Activated T-cell treated with anti-CD3 and anti-CD28 coated beads, Interleukin-2, amount 50 U/mL, for 72 hours (primary cell): ENCODE measurements around the gene TMEM223. TPM values are rescaled to one million over a fixed set of nuclear protein-coding genes. Genes with fewer than 3 reads are reported as not detected.

Experiments used
- ATAC-seq, 2 donors: fragments of 150-1000 bp; cut with Tn5 transposase; replicated peaks in 1 of 2; 2 replicates each; pipeline ENCODE4 v1.10.0; 2021; ENCODE audit warnings: moderate library complexity in 2 of 2, mild to moderate bottlenecking in 1 of 2
- DNase-seq, 2 donors: peaks; one replicate each; pipeline ENCODE4 v3.0.0; 2021 to 2022; ENCODE audit warnings: mixed read lengths in 1 of 2
- H3K27ac Mint-ChIP-seq: one replicate; pipeline ENCODE4 v1.8.0; 2022; ENCODE audit warnings: mild to moderate bottlenecking, moderate library complexity, mixed read lengths
- H3K27me3 Mint-ChIP-seq: one replicate; pipeline ENCODE4 v1.8.0; 2022; ENCODE audit warnings: low read depth, mixed read lengths
- H3K36me3 Mint-ChIP-seq, 2 donors: one replicate each; pipeline ENCODE4 v1.8.0; 2022; ENCODE audit warnings: mixed read lengths in 2 of 2, mild to moderate bottlenecking in 1 of 2; ENCODE audit not compliant: insufficient read depth in 2 of 2
- H3K4me1 Mint-ChIP-seq: one replicate; pipeline ENCODE4 v1.8.0; 2022; ENCODE audit warnings: low read depth, mixed read lengths
- H3K4me3 Mint-ChIP-seq, 2 donors: one replicate each; pipeline ENCODE4 v1.8.0; 2022; ENCODE audit warnings: mild to moderate bottlenecking in 2 of 2, mixed read lengths in 2 of 2, moderate library complexity in 2 of 2
- H3K9me3 Mint-ChIP-seq, 2 donors: one replicate each; pipeline ENCODE4 v1.8.0; 2022; ENCODE audit warnings: mixed read lengths in 2 of 2
- total RNA-seq, 2 donors: library from RNA; stranded (reverse); gene quantifications; one replicate each; pipeline ENCODE4 v1.2.3, GENCODE V29; 2022

Gene TMEM223
- total RNA-seq, 2 donors from 2014 or later, result 8.4 to 10.8 TPM

DNA sequence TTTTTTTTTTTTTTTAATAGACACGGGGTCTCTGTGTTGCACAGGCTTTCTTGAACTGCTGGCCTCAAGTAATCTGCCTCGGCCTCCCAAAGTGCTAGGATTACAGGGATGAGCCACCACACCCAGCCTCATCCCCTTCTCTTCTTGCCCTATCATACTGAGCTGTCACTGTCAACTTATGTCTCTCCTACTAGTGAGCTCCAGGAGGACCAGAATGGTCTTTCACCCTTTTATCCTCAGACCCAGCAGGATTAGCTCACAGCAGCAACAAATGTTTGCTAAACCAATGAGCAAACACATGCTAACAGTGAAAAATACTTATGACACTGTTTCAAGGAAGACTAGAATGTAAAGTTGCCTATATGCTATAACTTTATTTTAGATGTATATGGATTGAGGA, 19.9 kb upstream of the TMEM223 start:
- Mint-ChIP-seq H3K9me3 (no peaks in the 10 kb centered on the region), H3K4me3 (no peak overlapping the region), H3K36me3 (peaks cover 2 to 5% of the 10 kb centered on the region in 2 donors), H3K4me1 (peaks cover 2% of the 10 kb centered on the region), H3K27ac (no peak overlapping the region), H3K27me3 (no peaks in the 10 kb centered on the region)
- ATAC-seq (no peak), DNase-seq (no peak)

DNA sequence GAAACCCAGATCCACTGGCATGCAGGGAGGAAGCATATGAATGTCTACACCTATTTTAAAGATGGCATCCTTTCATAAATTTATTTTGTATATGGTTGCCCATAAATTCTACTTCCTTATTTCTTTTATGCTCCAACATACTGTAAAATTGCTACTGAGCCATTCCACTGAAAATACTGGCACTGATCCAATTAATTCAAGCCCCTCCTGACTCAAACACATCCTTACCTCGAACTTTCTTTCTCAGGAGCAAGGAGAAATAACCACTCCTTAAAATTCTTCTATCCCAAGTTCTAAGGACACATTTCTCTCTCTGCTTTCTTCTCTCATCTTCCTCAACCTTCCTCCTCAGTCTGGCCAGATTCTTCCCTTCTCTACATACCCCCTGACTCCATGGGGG, 18.9 kb upstream of the TMEM223 start:
- Mint-ChIP-seq H3K4me1 (peaks cover 9% of the 10 kb centered on the region), H3K27me3 (no peaks in the 10 kb centered on the region), H3K27ac (no peak overlapping the region), H3K9me3 (no peaks in the 10 kb centered on the region), H3K36me3 (peaks cover 2 to 4% of the 10 kb centered on the region in 2 donors), H3K4me3 (no peak overlapping the region)
- ATAC-seq (no peak), DNase-seq (no peak)

- Mint-ChIP-seq H3K4me3 (peak overlapping the region; percentile 91 to 95), H3K9me3 (no peaks in the 10 kb centered on the region), H3K36me3 (peaks cover 18 to 26% of the 10 kb centered on the region in 2 donors), H3K4me1 (peaks cover 36% of the 10 kb centered on the region), H3K27me3 (no peaks in the 10 kb centered on the region), H3K27ac (peak overlapping the region; percentile 15)
- DNase-seq (no peak), ATAC-seq (no peak)
Measured at GRCh38 chr11:62806611-62807121, 14.9 kb upstream of the TMEM223 start.

DNA sequence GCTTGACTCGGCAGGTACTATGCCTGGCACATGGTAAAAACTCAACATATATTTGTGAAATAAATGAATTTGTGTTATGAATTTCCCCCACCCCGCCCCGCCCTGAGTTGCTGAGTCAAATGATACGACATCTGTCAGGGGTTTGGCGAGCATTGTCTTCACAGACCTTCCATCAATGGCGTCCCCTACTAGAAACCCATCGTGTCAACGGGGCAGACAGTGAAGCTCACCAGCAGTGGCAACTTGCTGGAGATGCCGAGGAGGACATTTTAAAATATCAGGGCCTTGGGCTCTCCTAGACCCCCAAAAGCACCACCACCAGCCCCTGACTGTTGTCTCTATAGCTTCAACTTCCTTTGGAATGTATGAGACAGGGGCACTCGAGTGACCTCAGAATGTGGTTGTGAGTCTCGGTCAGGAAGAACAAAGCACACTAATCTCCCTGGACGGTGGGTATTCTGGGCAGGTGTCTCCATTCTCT, 14.2 kb upstream of the TMEM223 start:
- peak; percentile 25 for ATAC-seq
- Mint-ChIP-seq H3K27ac (peak overlapping the region; percentile 99), H3K4me3 (peak overlapping the region; percentile 91 to 95), H3K27me3 (no peaks in the 10 kb centered on the region), H3K4me1 (peaks cover 43% of the 10 kb centered on the region), H3K36me3 (peaks cover 24 to 33% of the 10 kb centered on the region in 2 donors), H3K9me3 (no peaks in the 10 kb centered on the region)
- peak; percentile 38 to 39 for DNase-seq

DNA sequence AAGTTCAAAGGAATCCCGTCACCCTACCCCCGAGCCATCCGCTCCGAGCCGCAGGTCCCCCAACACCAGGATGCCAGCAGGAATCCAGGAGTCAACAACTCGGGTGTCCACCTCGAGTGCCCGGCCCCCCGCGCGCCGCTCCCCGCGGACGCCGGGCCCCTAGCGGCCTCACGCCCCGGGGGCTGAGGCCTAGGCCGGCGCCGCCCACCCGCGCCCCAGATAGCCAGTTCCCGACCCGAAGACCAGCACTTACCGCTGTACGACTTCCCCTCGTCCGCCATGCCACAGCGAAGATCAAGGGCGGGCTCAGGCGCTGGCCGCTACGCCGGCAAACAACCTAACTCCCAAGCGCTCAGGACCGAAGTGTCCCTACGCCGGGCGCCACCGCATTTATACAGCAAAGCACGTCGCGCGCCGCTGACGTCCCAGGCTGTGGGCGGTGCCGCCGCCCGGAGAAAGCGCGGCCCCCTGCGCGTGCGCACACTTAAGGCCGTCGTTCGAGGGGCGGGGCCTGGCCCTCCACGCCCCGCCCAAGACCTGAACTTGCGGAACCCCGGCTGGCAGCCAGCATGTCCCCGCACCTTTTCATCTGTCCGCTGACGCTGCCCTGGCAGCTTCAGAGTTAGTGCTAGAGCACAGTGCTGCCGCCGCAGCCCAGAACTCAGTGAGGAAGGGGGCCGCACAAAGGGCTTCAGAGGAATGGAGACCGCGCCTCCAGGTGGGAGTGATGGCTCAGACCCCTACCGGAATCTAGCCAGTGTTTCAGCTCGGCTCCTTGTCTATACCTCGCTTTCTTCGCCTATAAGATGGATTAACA, 13.5 kb upstream of the TMEM223 start, which contains the start of gene NXF1:
Gene NXF1 (minus strand): TSS at position 365 of the 817 bp plus-strand sequence. CDS start 84 bp downstream, at position 281.
- peak within 1 kb of the TSS; percentile 91 to 95 for H3K4me3 Mint-ChIP-seq

GRCh38 chr11:62804310-62805075, 12.7 kb upstream of the TMEM223 start:
- Mint-ChIP-seq H3K9me3 (no peaks in the 10 kb centered on the region), H3K4me1 (peaks cover 50% of the 10 kb centered on the region), H3K27ac (peak overlapping the region; percentile 98), H3K27me3 (no peaks in the 10 kb centered on the region), H3K36me3 (peaks cover 34 to 41% of the 10 kb centered on the region in 2 donors), H3K4me3 (peak overlapping the region; percentile 91 to 95)
- peak in 1 of 2 donors; percentile 25 for DNase-seq
- ATAC-seq, result peak in 1 of 2 donors; percentile 10

More for the DNA sequence above, 13.5 kb upstream of the TMEM223 start, which contains the start of gene NXF1:
- Mint-ChIP-seq H3K9me3 (no peaks in the 10 kb centered on the region), H3K27ac (peak within 1 kb of the TSS; percentile 99), H3K27me3 (no peaks in the 10 kb centered on the region), H3K36me3 (peaks cover 28 to 36% of the 10 kb centered on the region in 2 donors), H3K4me1 (peaks cover 44% of the 10 kb centered on the region)
- ATAC-seq (peak; percentile 78 to 80), DNase-seq (peak; percentile 96 to 99)

DNA sequence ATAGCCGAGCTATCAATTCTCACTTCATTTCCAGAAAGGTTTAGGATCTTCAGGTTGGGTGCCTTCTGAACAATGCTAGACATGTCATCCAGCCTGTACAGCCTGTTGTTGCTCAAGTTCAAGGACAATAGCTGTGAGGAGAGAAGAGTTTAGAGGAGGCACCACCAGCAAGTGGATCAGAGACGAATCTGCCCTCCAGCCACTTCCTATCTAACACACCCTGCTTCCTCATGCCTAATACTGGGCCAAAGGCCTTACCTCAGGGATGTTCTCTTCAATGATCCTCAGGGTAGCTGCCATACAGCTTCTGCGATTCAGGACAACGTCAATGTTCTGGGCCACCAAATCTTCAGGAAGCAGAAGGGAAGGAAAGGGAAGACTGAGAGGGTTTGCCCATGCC, 9.3 kb upstream of the TMEM223 start:
- H3K4me1 Mint-ChIP-seq, result peaks cover 43% of the 10 kb centered on the region
- no peaks in the 10 kb centered on the region for H3K9me3 Mint-ChIP-seq
- ATAC-seq, result no peak
- H3K36me3 Mint-ChIP-seq, result peaks cover 48 to 52% of the 10 kb centered on the region in 2 donors
- peak overlapping the region; percentile 73 for H3K27ac Mint-ChIP-seq
- DNase-seq, result no peak
- no peak overlapping the region for H3K4me3 Mint-ChIP-seq
- H3K27me3 Mint-ChIP-seq, result no peaks in the 10 kb centered on the region

DNA sequence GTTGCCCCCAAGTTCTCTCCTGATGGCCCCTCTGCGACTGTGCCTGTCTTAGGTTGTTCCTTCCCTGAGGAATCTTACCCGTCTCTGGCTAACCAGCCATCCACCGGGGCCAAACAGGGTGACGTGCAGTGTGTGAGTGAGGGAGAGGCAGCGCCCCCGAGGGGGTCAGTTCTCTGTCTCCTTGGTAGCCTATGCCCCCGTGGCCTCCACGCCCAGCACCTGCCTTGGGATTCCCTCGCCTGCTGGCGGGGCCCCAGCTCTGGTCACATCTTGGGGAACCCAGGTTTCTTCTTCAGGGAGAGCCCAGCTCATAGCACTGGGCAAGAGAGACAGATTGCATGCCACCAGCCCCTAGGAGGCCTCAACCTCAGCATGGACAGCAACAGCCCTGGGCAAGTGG, 7.7 kb upstream of the TMEM223 start:
- no peaks in the 10 kb centered on the region for H3K9me3 Mint-ChIP-seq
- DNase-seq (no peak), ATAC-seq (peak; percentile 5 to 12)
- no peaks in the 10 kb centered on the region for H3K27me3 Mint-ChIP-seq
- H3K4me1 Mint-ChIP-seq, result peaks cover 38% of the 10 kb centered on the region
- H3K36me3 Mint-ChIP-seq, result peaks cover 44 to 61% of the 10 kb centered on the region in 2 donors
- peak overlapping the region; percentile 83 for H3K27ac Mint-ChIP-seq
- no peak overlapping the region for H3K4me3 Mint-ChIP-seq

- Mint-ChIP-seq H3K4me3 (no peak overlapping the region), H3K9me3 (no peaks in the 10 kb centered on the region)
Measured at GRCh38 chr11:62796281-62796680, 4.5 kb upstream of the TMEM223 start.

GRCh38 chr11:62794201-62794775, 2.5 kb upstream of the TMEM223 start:
- H3K9me3 Mint-ChIP-seq, result no peaks in the 10 kb centered on the region
- H3K27ac Mint-ChIP-seq, result peak overlapping the region; percentile 6

More at GRCh38 chr11:62796281-62796680, 4.5 kb upstream of the TMEM223 start:
- Mint-ChIP-seq H3K27me3 (no peaks in the 10 kb centered on the region), H3K4me1 (peaks cover 23% of the 10 kb centered on the region), H3K36me3 (peaks cover 28 to 53% of the 10 kb centered on the region in 2 donors), H3K27ac (peak overlapping the region; percentile 44)
- no peak for DNase-seq
- ATAC-seq, result no peak

DNA sequence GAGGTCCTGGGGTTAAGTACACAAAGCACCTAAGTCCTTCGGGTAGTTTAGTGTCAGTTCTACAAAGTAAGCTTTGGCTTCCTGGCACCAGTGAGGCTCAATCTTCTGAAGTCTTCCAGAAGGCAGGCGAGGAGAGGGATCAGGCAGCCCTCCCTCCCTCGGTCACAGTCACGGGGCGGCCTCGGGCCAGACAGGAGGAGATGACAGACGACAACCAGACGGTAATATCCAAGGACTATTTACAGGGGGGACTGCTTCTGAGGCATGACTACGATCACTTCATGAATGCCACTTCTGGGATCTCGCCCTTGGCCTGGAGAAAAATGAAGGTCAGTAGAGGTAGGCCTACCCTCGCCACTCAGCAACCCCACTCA, 383 bp upstream of the TMEM223 start:
- Mint-ChIP-seq H3K27me3 (no peaks in the 10 kb centered on the region), H3K4me1 (peaks cover 52% of the 10 kb centered on the region), H3K4me3 (peak overlapping the region; percentile 91 to 94), H3K36me3 (peaks cover 13 to 39% of the 10 kb centered on the region in 2 donors), H3K9me3 (no peaks in the 10 kb centered on the region), H3K27ac (peak overlapping the region; percentile 92)
- ATAC-seq (peak; percentile 4 to 5), DNase-seq (peak in 1 of 2 donors; percentile 41)

More at GRCh38 chr11:62794201-62794775, 2.5 kb upstream of the TMEM223 start:
- no peak for DNase-seq
- Mint-ChIP-seq H3K36me3 (peaks cover 16 to 48% of the 10 kb centered on the region in 2 donors), H3K27me3 (no peaks in the 10 kb centered on the region), H3K4me3 (no peak overlapping the region), H3K4me1 (peaks cover 33% of the 10 kb centered on the region)
- no peak for ATAC-seq

- Mint-ChIP-seq H3K27ac (peak overlapping the region; percentile 75), H3K4me1 (peaks cover 62% of the 10 kb centered on the region), H3K36me3 (peaks cover 6 to 20% of the 10 kb centered on the region in 2 donors), H3K9me3 (no peaks in the 10 kb centered on the region), H3K27me3 (no peaks in the 10 kb centered on the region), H3K4me3 (peak overlapping the region; percentile 94 to 95)
- DNase-seq (no peak), ATAC-seq (no peak)
Measured at GRCh38 chr11:62789576-62789975, 2.2 kb downstream of the TMEM223 start.
